HCT116 (cell line): Measurements from ENCODE around the gene NLGN2. TPM values are rescaled to one million over a fixed set of nuclear protein-coding genes. Genes with fewer than 3 reads are reported as not detected.

Source experiments
- ATAC-seq: fragments of 200-7000 bp; cut with Tn5 transposase; 2 replicates; pipeline ENCODE4 v1.9.1; 2020; ENCODE audit warnings: mild to moderate bottlenecking, moderate library complexity
- BruUV-seq: library from RNA; stranded (reverse); fragments of 400-500 nt; replicated peaks from 2 replicates; lab custom pipeline; 2021; lab: Mats Ljungman, UMichigan
- CTCF ChIA-PET: fragments of 300-600 bp; sonication (Branson Sonifier 250); formaldehyde crosslinking; loops from one replicate; lab custom pipeline; 2021; ENCODE audit warnings: antibody characterized with exemption; lab: Charles Lee
- POLR2A ChIA-PET: fragments of 300-600, 350-600 bp; sonication (Branson Sonifier 250); formaldehyde crosslinking; loops from one replicate; lab custom pipeline; 2021; ENCODE audit warnings: antibody characterized with exemption; lab: Charles Lee
- RAD21 ChIA-PET, 2 experiments: fragments of 300-600 bp; sonication (Branson Sonifier 250); formaldehyde crosslinking; loops; one replicate each; lab custom pipeline; 2023; ENCODE audit warnings: low total read pairs in 2 of 2; ENCODE audit not compliant: uncharacterized antibody in 2 of 2, unreplicated experiment in 2 of 2, low non-redundant PET in 1 of 2; lab: Charles Lee
- DNase-seq: peaks from one replicate; pipeline ENCODE4 v3.0.0-alpha.2; 2010; ENCODE audit warnings: low read depth, low spot score
- H2AFZ ChIP-seq: fragments of 200-600 bp; shearing (Covaris generic), sonication (generic); 2 replicates; pipeline ENCODE4 v1.6.1; 2017; ENCODE audit warnings: low read depth, mixed run types, mixed read lengths, antibody characterized with exemption, low read length; ENCODE audit not compliant: poor library complexity, severe bottlenecking
- H3K27ac ChIP-seq: 2 replicates; pipeline ENCODE4 v1.5.1; 2012; ENCODE audit warnings: low read depth, low read length
- H3K27me3 ChIP-seq: fragments of 200-600 bp; sonication (generic); 2 replicates; pipeline ENCODE4 v1.6.1; 2016; ENCODE audit warnings: mixed run types, low read length, mixed read lengths; ENCODE audit not compliant: insufficient read depth
- H3K36me3 ChIP-seq, 2 experiments: fragments of 200-500 bp in 1 of 2; fragments of 200-600 bp in 1 of 2; sonication (Bioruptor generic) in 1 of 2; sonication (generic) in 1 of 2; 2 replicates each; pipeline versions ENCODE4 v1.5.1 to v1.6.1; 2014 to 2016; ENCODE audit warnings: low read length in 2 of 2, inconsistent platforms in 1 of 2, mixed read lengths in 1 of 2, mixed run types in 1 of 2; ENCODE audit not compliant: insufficient read depth in 2 of 2, control insufficient read depth in 1 of 2
- H3K4me1 ChIP-seq, 2 experiments: fragments of 200-600 bp in 1 of 2; sonication (generic) in 1 of 2; 2 replicates each; pipeline versions ENCODE4 v1.5.1 to v1.6.1; 2012 to 2017; ENCODE audit warnings: low read length in 2 of 2, inconsistent platforms in 1 of 2, mild to moderate bottlenecking in 1 of 2, mixed read lengths in 1 of 2, mixed run types in 1 of 2, moderate library complexity in 1 of 2; ENCODE audit not compliant: insufficient read depth in 2 of 2, control insufficient read depth in 1 of 2
- H3K4me2 ChIP-seq: fragments of 200-600 bp; sonication (generic); 2 replicates; pipeline ENCODE4 v1.6.1; 2017; ENCODE audit warnings: mixed run types, low read length, mixed read lengths
- H3K4me3 ChIP-seq, 2 experiments: fragments of 200-600 bp in 1 of 2; sonication (generic) in 1 of 2; replicated peaks in 1 of 2; 2 replicates each; pipeline ENCODE4 v1.5.1; 2011 to 2016; ENCODE audit warnings: low read length in 2 of 2, control low read depth in 1 of 2, low read depth in 1 of 2, mild to moderate bottlenecking in 1 of 2, mixed read lengths in 1 of 2, mixed run types in 1 of 2
- H3K79me2 ChIP-seq: fragments of 200-600 bp; sonication (generic); 2 replicates; pipeline ENCODE4 v1.6.1; 2017; ENCODE audit warnings: mild to moderate bottlenecking, mixed run types, low read length, moderate library complexity, mixed read lengths; ENCODE audit not compliant: insufficient read depth
- H3K9ac ChIP-seq: fragments of 200-600 bp; sonication (generic); 2 replicates; pipeline ENCODE4 v1.6.1; 2016; ENCODE audit warnings: low read length, mixed read lengths
- H3K9me2 ChIP-seq: fragments of 200-600 bp; sonication (generic), shearing (Covaris generic); 2 replicates; pipeline ENCODE4 v1.6.1; 2017; ENCODE audit warnings: mixed run types, mild to moderate bottlenecking, moderate library complexity; ENCODE audit not compliant: insufficient read depth
- H3K9me3 ChIP-seq, 2 experiments: fragments of 200-500 bp in 1 of 2; fragments of 200-600 bp in 1 of 2; sonication (Bioruptor generic) in 1 of 2; sonication (generic) in 1 of 2; 2 replicates each; pipeline ENCODE4 v1.6.1; 2014 to 2017; ENCODE audit warnings: low read length in 2 of 2, mixed read lengths in 2 of 2, inconsistent platforms in 1 of 2, low read depth in 1 of 2, mild to moderate bottlenecking in 1 of 2, mixed run types in 1 of 2, moderate library complexity in 1 of 2; ENCODE audit not compliant: control insufficient read depth in 1 of 2, insufficient read depth in 1 of 2
- H4K20me1 ChIP-seq: fragments of 200-600 bp; sonication (generic), shearing (Covaris generic); 2 replicates; pipeline ENCODE4 v1.6.1; 2017; ENCODE audit warnings: mixed run types, mild to moderate bottlenecking, moderate library complexity; ENCODE audit not compliant: insufficient read depth
- ATF3 ChIP-seq: IDR thresholded peaks from 2 replicates; pipeline ENCODE4 v1.6.1; 2012
- CBX3 ChIP-seq: IDR thresholded peaks from 2 replicates; pipeline ENCODE4 v1.6.1; 2012; ENCODE audit warnings: low read depth
- CEBPB ChIP-seq: IDR thresholded peaks from 2 replicates; pipeline ENCODE4 v1.6.1; 2012; ENCODE audit warnings: low read depth
- ELF1 ChIP-seq: IDR thresholded peaks from 2 replicates; pipeline ENCODE4 v1.6.1; 2012; ENCODE audit warnings: low read depth, borderline replicate concordance
- EZH2 ChIP-seq: fragments of 200-600 bp; sonication (generic); IDR thresholded peaks from 2 replicates; pipeline ENCODE4 v1.6.1; 2017; ENCODE audit warnings: antibody characterized with exemption, mixed run types
- EZH2phosphoT487 ChIP-seq: fragments of 200-600 bp; IDR thresholded peaks from 2 replicates; pipeline ENCODE4 v1.6.1; 2018; ENCODE audit warnings: antibody characterized with exemption, borderline replicate concordance
- JUND ChIP-seq: IDR thresholded peaks from 2 replicates; pipeline ENCODE4 v1.6.1; 2012
- POLR2A ChIP-seq: IDR thresholded peaks from 2 replicates; pipeline ENCODE4 v1.7.0; 2011; ENCODE audit warnings: borderline replicate concordance; ENCODE audit not compliant: insufficient read depth, insufficient read length; ENCODE audit errors: extremely low read depth
- RAD21 ChIP-seq: IDR thresholded peaks from 2 replicates; pipeline ENCODE4 v1.6.1; 2012; ENCODE audit warnings: low read depth, mild to moderate bottlenecking
- SP1 ChIP-seq: IDR thresholded peaks from 2 replicates; pipeline ENCODE4 v1.6.1; 2012; ENCODE audit warnings: low read depth
- SRF ChIP-seq: IDR thresholded peaks from 2 replicates; pipeline ENCODE4 v1.6.1; 2012; ENCODE audit warnings: low read depth
- TCF7L2 ChIP-seq: IDR thresholded peaks from 2 replicates; pipeline ENCODE4 v1.7.0; 2011; ENCODE audit warnings: borderline replicate concordance, inconsistent platforms; ENCODE audit not compliant: insufficient read depth, insufficient read length; ENCODE audit errors: extremely low read depth
- ZBTB33 ChIP-seq: IDR thresholded peaks from 2 replicates; pipeline ENCODE4 v1.6.1; 2011; ENCODE audit warnings: mild to moderate bottlenecking, low read length, moderate library complexity; ENCODE audit not compliant: insufficient replicate concordance; ENCODE audit errors: extremely low read depth
- ZFX ChIP-seq: fragments of 450-650 bp; IDR thresholded peaks from 2 replicates; pipeline ENCODE4 v1.6.1; 2017
- ZNF274 ChIP-seq: fragments of 200-500 bp; sonication (Bioruptor generic); IDR thresholded peaks from 2 replicates; pipeline ENCODE4 v1.6.1; 2014; ENCODE audit warnings: mild to moderate bottlenecking, low read depth, low read length, inconsistent platforms
- intact Hi-C: fragments of 100-400 bp; cut with micrococcal nuclease; formaldehyde crosslinking; loops from 2 replicates; pipeline ENCODE4 v1.10.0; 2022
- total RNA-seq: library from RNA; stranded (reverse); gene quantifications from one replicate; pipeline ENCODE4 v1.2.1, GENCODE V29; 2021; ENCODE audit not compliant: unreplicated experiment

The NLGN2 gene
- total RNA-seq, 1 experiment from 2014 or later = 60.5 TPM

- no peaks in the 10 kb centered on the region for H3K79me2 ChIP-seq
- TF ChIP-seq POLR2A (no peak), CBX3 (no peak), CEBPB (no peak), ELF1 (no peak), SP1 (no peak), JUND (no peak), EZH2 (no peak), ZBTB33 (no peak), ZNF274 (no peak), RAD21 (no peak), ZFX (no peak), ATF3 (no peak), EZH2phosphoT487 (no peak), TCF7L2 (no peak), SRF (no peak)
- ATAC-seq = no peak
- H3K4me3 ChIP-seq = no peak overlapping the region
- H3K4me1 ChIP-seq = peaks cover 11 to 23% of the 10 kb centered on the region in 2 experiments
- DNase-seq = no peak
- no peaks in the 10 kb centered on the region for H3K9me2 ChIP-seq
- no peak overlapping the region for H3K4me2 ChIP-seq
- POLR2A ChIA-PET = no interaction called here
- H3K36me3 ChIP-seq = no peaks in the 10 kb centered on the region
- H4K20me1 ChIP-seq = no peaks in the 10 kb centered on the region
- no TSS peak for BruUV-seq
- H3K27ac ChIP-seq = no peak overlapping the region
- CTCF ChIA-PET = interaction anchor here (1.5 kb wide), 1 partner anchor 199 kb away, joined by 3 read pairs; no protein-coding TSS in a partner anchor
- H3K9ac ChIP-seq = no peak overlapping the region
- no peaks in the 10 kb centered on the region for H3K27me3 ChIP-seq
- intact Hi-C loops = no loop called here
- H2AFZ ChIP-seq = no peak overlapping the region
- H3K9me3 ChIP-seq = no peaks in the 10 kb centered on the region
- RAD21 ChIA-PET = no interaction called here
Measured at GRCh38 chr17:7361906-7362305, 45.7 kb upstream of the NLGN2 start.
